H1 (cell line): ENCODE results near the gene CLEC3A. TPM values are rescaled to one million over a fixed set of nuclear protein-coding genes. Genes with fewer than 3 reads are reported as not detected.

Source experiments
- RNF2 ChIP-seq: fragments of 200-900, 300-1000 bp; sonication (generic); IDR thresholded peaks from 2 replicates; pipeline ENCODE4 v1.7.1; 2016; ENCODE audit warnings: borderline replicate concordance, low read depth, mild to moderate bottlenecking, antibody characterized with exemption, low read length; ENCODE audit not compliant: poor library complexity, severe bottlenecking; ENCODE audit errors: missing control alignments
- TAF1 ChIP-seq: IDR thresholded peaks from 2 replicates; pipeline ENCODE4 v1.6.1; 2011; ENCODE audit warnings: mild to moderate bottlenecking, low read depth, low read length
- polyA plus RNA-seq, 7 experiments: library from polyadenylated mRNA; depleted of rRNA in 3 of 7; stranded (reverse) in 5 of 7; unstranded in 2 of 7; fragments of >200 nt in 5 of 7; fragments of 200-250 nt in 2 of 7; gene quantifications; 1 replicate in 5 of 7; 2 replicates in 1 of 7; 4 replicates in 1 of 7; pipeline versions ENCODE4 v1.2.1 to v1.2.3, GENCODE V29; 2011 to 2013; ENCODE audit warnings: missing spikeins in 2 of 7, mixed read lengths in 2 of 7
- total RNA-seq: library from RNA; stranded (reverse); fragmentation: NEBNext Ultra II Directional; extraction: Animal tissue kit (Norgen Biotek cat#: 25700); gene quantifications from 2 replicates; pipeline ENCODE4 v1.2.1, GENCODE V29; 2021

Gene CLEC3A
- total and polyA plus RNA-seq, 2 of the 8 experiments (the other 6 are each of a cell fraction or from before 2014, with no cell fraction given), result not detected

DNA sequence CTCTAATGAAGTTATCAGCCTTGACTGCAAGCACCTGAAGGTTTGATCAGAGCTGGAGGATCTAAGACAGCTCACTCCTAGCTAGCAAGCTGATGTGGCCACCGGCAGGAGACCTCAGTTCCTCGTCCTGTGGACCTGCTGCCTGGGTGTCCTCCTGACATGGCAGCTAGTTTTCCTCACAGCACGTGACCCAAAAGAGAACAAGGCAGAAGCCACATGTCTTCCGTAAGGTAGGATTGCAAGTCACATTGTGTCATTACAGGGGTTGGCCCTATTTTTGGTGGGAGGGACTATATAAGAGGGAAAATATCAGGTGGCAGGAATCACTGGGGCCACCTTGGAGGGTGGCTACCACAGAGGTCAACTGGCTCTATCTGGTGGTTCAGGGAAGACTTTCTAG, 59.0 kb downstream of the CLEC3A start (continued):
- TF ChIP-seq TAF1, result no peak
- TF ChIP-seq RNF2, result no peak
- TF ChIP-seq, all 59 proteins: peak for 0

Other genes with a start within 250 kb of the CLEC3A start
- gene VAT1L, start 234.0 kb upstream of the CLEC3A start, total RNA-seq, result 48.2 and 49.6 TPM in 2 replicates
- gene VAT1L, start 234.0 kb upstream of the CLEC3A start, polyA plus RNA-seq (2011; rRNA removed), result 29.8 and 46.3 TPM in 2 replicates
- gene WWOX, start 77.1 kb downstream of the CLEC3A start, total RNA-seq, result 16.7 and 17.2 TPM in 2 replicates
- 5.4 and 5.6 TPM in 2 replicates for gene WWOX, start 77.1 kb downstream of the CLEC3A start, polyA plus RNA-seq (2011; rRNA removed)